GM12875 (cell line): Measurements from ENCODE around the gene MLLT10.

Experiments
- H3K4me3 ChIP-seq: one replicate; pipeline ENCODE4 v1.5.1; 2011; ENCODE audit warnings: low read depth, low read length, control low read depth
- CTCF ChIP-seq: IDR thresholded peaks from 2 replicates; pipeline ENCODE4 v1.5.1; 2011; ENCODE audit warnings: low read depth, mild to moderate bottlenecking, control low read depth, inconsistent platforms, low read length, moderate library complexity, borderline replicate concordance; ENCODE audit not compliant: insufficient read depth

MLLT10 gene

GRCh38 chr10:21756707-21757106 lies 222.7 kb downstream of the MLLT10 start:
- TF ChIP-seq CTCF, result no peak
- no peak overlapping the region for H3K4me3 ChIP-seq

- TF ChIP-seq CTCF, result no peak
- H3K4me3 ChIP-seq, result no peak overlapping the region
Measured at GRCh38 chr10:21757185-21757901, 223.3 kb downstream of the MLLT10 start.

- H3K4me3 ChIP-seq, result no peak overlapping the region
- TF ChIP-seq CTCF, result no peak
Measured at GRCh38 chr10:21758239-21758638, 224.2 kb downstream of the MLLT10 start.

- H3K4me3 ChIP-seq, result no peak overlapping the region
- no peak for TF ChIP-seq CTCF
Measured at GRCh38 chr10:21758696-21759095, 224.7 kb downstream of the MLLT10 start.

- no peak overlapping the region for H3K4me3 ChIP-seq
- no peak for TF ChIP-seq CTCF
Measured at GRCh38 chr10:21759232-21759631, 225.2 kb downstream of the MLLT10 start.

GRCh38 chr10:21760332-21760731 lies 226.3 kb downstream of the MLLT10 start:
- TF ChIP-seq CTCF, result no peak
- no peak overlapping the region for H3K4me3 ChIP-seq

- no peak overlapping the region for H3K4me3 ChIP-seq
- TF ChIP-seq CTCF, result no peak
Measured at GRCh38 chr10:21764466-21765189, 230.6 kb downstream of the MLLT10 start.
